Subcutaneous adipose tissue (tissue), 4 donors: ENCODE measurements around the gene TBC1D16. TPM values are rescaled to one million over a fixed set of nuclear protein-coding genes. Genes with fewer than 3 reads are reported as not detected.

Experiments used
- CTCF ChIP-seq: fragments of 450-650 bp; IDR thresholded peaks from one replicate; pipeline ENCODE4 v1.5.1; 2016; ENCODE audit warnings: low read depth, mild to moderate bottlenecking, control low read depth, antibody characterized with exemption, moderate library complexity
- total RNA-seq, 4 donors: library from RNA; depleted of rRNA; stranded (reverse); fragments of >200 nt; gene quantifications; one replicate each; pipeline ENCODE4 v1.1.0, GENCODE V29; 2016

TBC1D16 gene
- total RNA-seq, 4 donors from 2014 or later = 43.5 to 115 (median 60.5) TPM

GRCh38 chr17:79939755-79940458, 95.8 kb downstream of the TBC1D16 start:
- TF ChIP-seq CTCF = no peak

GRCh38 chr17:79939094-79939435, 96.6 kb downstream of the TBC1D16 start:
- no peak for TF ChIP-seq CTCF

- no peak for TF ChIP-seq CTCF
These were observed 97.2 kb downstream of the TBC1D16 start for GRCh38 chr17:79938336-79939093.

- TF ChIP-seq CTCF = no peak
These were observed 98.0 kb downstream of the TBC1D16 start for GRCh38 chr17:79937391-79938335.

GRCh38 chr17:79936641-79937381, 98.9 kb downstream of the TBC1D16 start:
- no peak for TF ChIP-seq CTCF

GRCh38 chr17:79936050-79936449, 99.6 kb downstream of the TBC1D16 start:
- TF ChIP-seq CTCF = no peak
